HepG2 (cell line): Measurements from ENCODE around the gene LGALS16. TPM values are rescaled to one million over a fixed set of nuclear protein-coding genes. Genes with fewer than 3 reads are reported as not detected.

Source experiments
- ATAC-seq: fragments of 200-7000 bp; cut with Tn5 transposase; 3 replicates; pipeline ENCODE4 v1.9.1; 2020; ENCODE audit warnings: mild to moderate bottlenecking, moderate library complexity
- BruUV-seq: library from RNA; stranded (reverse); fragments of 400-500 nt; replicated peaks from 2 replicates; lab custom pipeline; 2021; lab: Mats Ljungman, UMichigan
- CTCF ChIA-PET: fragments of 300-600 bp; formaldehyde crosslinking; extraction: SDS; loops from one replicate; lab custom pipeline; 2021; ENCODE audit warnings: low total read pairs, inconsistent platforms, low intra/inter-chr PET ratio; lab: Yijun Ruan, JAX
- POLR2A ChIA-PET: fragments of 350-600 bp; sonication (Branson Sonifier 250); formaldehyde crosslinking; loops from one replicate; lab custom pipeline; 2020; ENCODE audit warnings: antibody characterized with exemption, inconsistent platforms; lab: Yijun Ruan, JAX
- DNase-seq: peaks from one replicate; pipeline ENCODE4 v3.0.0-alpha.2; 2015; ENCODE audit warnings: low spot score
- FAIRE-seq: peaks from 3 replicates; lab custom pipeline; 2011; peaks lifted over from hg19 to GRCh38; lab: Jason Lieb, UNC
- H2AFZ ChIP-seq: one replicate; pipeline ENCODE4 v1.6.1; 2011; ENCODE audit warnings: low read length, inconsistent platforms
- H3K27ac ChIP-seq: fragments of 300-600 bp; 3 replicates; pipeline ENCODE4 v1.8.0; 2011; ENCODE audit warnings: mixed run types, mild to moderate bottlenecking, mixed read lengths, low read length, inconsistent platforms; ENCODE audit not compliant: insufficient read depth; ENCODE audit errors: extremely low read length
- H3K27me3 ChIP-seq, 2 experiments: fragments of 200-600 bp in 1 of 2; 2 replicates in 1 of 2; 3 replicates in 1 of 2; pipeline versions ENCODE4 v1.6.0 to v1.8.0; 2011; ENCODE audit warnings: low read length in 2 of 2, mild to moderate bottlenecking in 2 of 2, moderate library complexity in 2 of 2, inconsistent platforms in 1 of 2; ENCODE audit not compliant: insufficient read depth in 2 of 2, control insufficient read depth in 1 of 2
- H3K36me3 ChIP-seq, 2 experiments: fragments of 200-600 bp in 1 of 2; replicated peaks in 1 of 2; 2 replicates in 1 of 2; 3 replicates in 1 of 2; pipeline versions ENCODE4 v1.5.1 to v1.8.0; 2011; ENCODE audit warnings: low read length in 2 of 2, inconsistent platforms in 1 of 2; ENCODE audit not compliant: insufficient read depth in 2 of 2, control insufficient read depth in 1 of 2
- H3K4me1 ChIP-seq: 2 replicates; pipeline ENCODE4 v1.5.1; 2012; ENCODE audit warnings: low read length, inconsistent platforms; ENCODE audit not compliant: insufficient read depth
- H3K4me2 ChIP-seq: 2 replicates; pipeline ENCODE4 v1.6.0; 2011; ENCODE audit warnings: low read depth, low read length, inconsistent platforms
- H3K4me3 ChIP-seq, 3 experiments: fragments of 200-600 bp in 1 of 3; sonication (generic), shearing (Covaris generic) in 1 of 3; replicated peaks in 1 of 3; 2 replicates each; pipeline ENCODE4 v1.5.1; 2011 to 2016; ENCODE audit warnings: low read length in 3 of 3, inconsistent platforms in 2 of 3, low read depth in 2 of 3, mild to moderate bottlenecking in 2 of 3, control low read depth in 1 of 3, mixed read lengths in 1 of 3; ENCODE audit not compliant: insufficient read depth in 1 of 3
- H3K79me2 ChIP-seq: one replicate; pipeline ENCODE4 v1.6.1; 2011; ENCODE audit warnings: low read length, inconsistent platforms; ENCODE audit not compliant: insufficient read depth
- H3K9ac ChIP-seq: 2 replicates; pipeline ENCODE4 v1.6.0; 2011; ENCODE audit warnings: mild to moderate bottlenecking, low read depth, low read length, inconsistent platforms; ENCODE audit not compliant: insufficient read depth
- H3K9me3 ChIP-seq: 2 replicates; pipeline ENCODE4 v1.5.1; 2012; ENCODE audit warnings: mild to moderate bottlenecking, low read length
- H4K20me1 ChIP-seq: 2 replicates; pipeline ENCODE4 v1.6.0; 2011; ENCODE audit warnings: inconsistent platforms, mild to moderate bottlenecking, low read length, moderate library complexity; ENCODE audit not compliant: insufficient read depth
- KDM5B ChIP-seq: sonication (generic); formaldehyde crosslinking; IDR thresholded peaks from 2 replicates; pipeline ENCODE4 v1.4.0; 2020; ENCODE audit warnings: missing genetic modification reagents, mild to moderate bottlenecking, borderline replicate concordance
- MLLT10 ChIP-seq: sonication (generic); formaldehyde crosslinking; IDR thresholded peaks from 2 replicates; pipeline ENCODE4 v1.4.0; 2020; ENCODE audit warnings: missing genetic modification reagents
- MXD4 ChIP-seq: IDR thresholded peaks from 2 replicates; pipeline ENCODE4 v1.6.1; 2016; ENCODE audit warnings: mild to moderate bottlenecking, missing biosample characterization, missing genetic modification reagents
- NR2F6 ChIP-seq, 2 experiments: IDR thresholded peaks; 2 replicates each; pipeline ENCODE4 v1.6.1; 2016; ENCODE audit warnings: antibody characterized with exemption in 1 of 2, mild to moderate bottlenecking in 1 of 2
- PHF5A ChIP-seq: IDR thresholded peaks from one replicate; pipeline ENCODE4 v1.6.1; 2018; ENCODE audit warnings: low read depth, missing genetic modification reagents; ENCODE audit not compliant: unreplicated experiment
- PPARG ChIP-seq: conservative IDR thresholded peaks from 2 replicates; pipeline ENCODE4 v1.6.1; 2016; ENCODE audit warnings: missing biosample characterization, missing genetic modification reagents
- SMC3 ChIP-seq: IDR thresholded peaks from 2 replicates; pipeline ENCODE4 v1.6.1; 2011; ENCODE audit warnings: low read length, improper control_type of control experiment
- SOX13 ChIP-seq, 3 experiments: fragments of 450-650 bp in 1 of 3; sonication (generic) in 1 of 3; formaldehyde crosslinking in 1 of 3; IDR thresholded peaks in 2 of 3; conservative IDR thresholded peaks in 1 of 3; 2 replicates each; pipeline versions ENCODE4 v1.5.0 to v1.6.1; 2016 to 2020; ENCODE audit warnings: antibody characterized with exemption in 1 of 3, mild to moderate bottlenecking in 1 of 3, missing compliant biosample characterization in 1 of 3, missing genetic modification reagents in 1 of 3, moderate library complexity in 1 of 3
- ZNF430 ChIP-seq: sonication (generic); formaldehyde crosslinking; IDR thresholded peaks from 2 replicates; pipeline ENCODE4 v1.9.0; 2021; ENCODE audit warnings: mild to moderate bottlenecking, missing genetic modification reagents
- ZNF431 ChIP-seq: sonication (generic); formaldehyde crosslinking; IDR thresholded peaks from 2 replicates; pipeline ENCODE4 v1.9.0; 2022; ENCODE audit warnings: missing genetic modification reagents, low read depth, mild to moderate bottlenecking, borderline replicate concordance
- ZSCAN25 ChIP-seq: sonication (generic); formaldehyde crosslinking; IDR thresholded peaks from 2 replicates; pipeline ENCODE4 v1.8.0; 2022; ENCODE audit warnings: mild to moderate bottlenecking, missing genetic modification reagents
- WGBS: methylation state at CpG from one replicate; pipeline ENCODE4 v1.1.6; 2017; ENCODE audit warnings: low lambda C conversion rate; 5-methylcytosine and 5-hydroxymethylcytosine counted together
- in situ Hi-C: cut with HindIII; loops from 2 replicates; pipeline ENCODE4 v1.10.0; 2017; ENCODE audit warnings: low pct_unique_long_range_greater_than_20kb; ENCODE audit not compliant: extremely low pct_ligation_motif_present
- intact Hi-C: fragments of 100-400 bp; cut with micrococcal nuclease; formaldehyde crosslinking; loops from one replicate; pipeline ENCODE4 v1.10.0; 2022; ENCODE audit not compliant: unreplicated experiment
- polyA plus RNA-seq, 8 experiments: library from polyadenylated mRNA; depleted of rRNA in 3 of 8; stranded (reverse) in 7 of 8; unstranded in 1 of 8; fragments of >200 nt; fragmentation: Illumina TruSeq in 4 of 8; extraction: Trizol in 4 of 8; gene quantifications; 2 replicates each; pipeline versions ENCODE4 v1.2.1 to v1.2.3, GENCODE V29; 2011 to 2016; ENCODE audit warnings: low read depth in 4 of 8, missing spikeins in 1 of 8, mixed read lengths in 1 of 8; ENCODE audit not compliant: insufficient read depth in 1 of 8
- total RNA-seq, 5 experiments: library from RNA; depleted of rRNA; stranded (reverse); fragments of >200 nt; fragmentation: Illumina TruSeq; extraction: Trizol; gene quantifications; 2 replicates each; pipeline ENCODE4 v1.2.3, GENCODE V29; 2016; ENCODE audit warnings: low read depth in 1 of 5
- TF ChIP-seq, protein P1 (sequence below): sonication (generic); formaldehyde crosslinking; IDR thresholded peaks from 2 replicates; pipeline ENCODE4 v1.4.0; 2020; ENCODE audit warnings: missing genetic modification reagents, borderline replicate concordance
- TF ChIP-seq, protein P2 (sequence below): sonication (generic); formaldehyde crosslinking; IDR thresholded peaks from 2 replicates; pipeline ENCODE4 v1.4.0; 2020; ENCODE audit warnings: missing genetic modification reagents
- TF ChIP-seq, protein P3 (sequence below): sonication (generic); formaldehyde crosslinking; IDR thresholded peaks from 2 replicates; pipeline ENCODE4 v1.4.0; 2020; ENCODE audit warnings: mild to moderate bottlenecking, missing genetic modification reagents

Gene LGALS16
- total and polyA plus RNA-seq, 2 of the 13 experiments (the other 11 are each of a cell fraction or from before 2014, with no cell fraction given), result not detected

DNA sequence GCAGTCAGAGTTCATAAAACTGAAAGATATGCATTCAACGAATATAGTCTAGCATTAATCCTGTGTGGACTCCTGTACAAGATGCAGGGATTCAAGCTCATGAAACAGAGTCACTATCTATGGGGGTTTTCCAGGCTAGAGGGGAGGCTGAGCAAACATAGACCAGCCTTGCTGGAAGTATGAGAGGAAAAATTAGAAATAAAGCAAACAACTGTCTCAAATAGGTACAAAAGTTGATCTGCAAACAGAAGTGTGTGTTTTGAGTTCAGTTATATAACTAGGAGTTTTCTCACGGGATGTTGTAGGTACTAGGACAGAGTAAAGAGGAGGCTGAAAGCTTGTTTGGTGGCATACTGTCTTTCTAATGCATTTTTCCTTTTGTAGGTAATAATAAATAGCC is 40.0 kb downstream of the LGALS16 start:
- Histone ChIP-seq H3K4me2 (peak overlapping the region; percentile 38), H3K27me3 (peaks cover 0 to 3% of the 10 kb centered on the region in 2 experiments; a peak in 1 of 5 replicates), H3K4me3 (no peak overlapping the region; a peak in 1 of 6 replicates), H4K20me1 (no peaks in the 10 kb centered on the region), H3K27ac (no peak overlapping the region), H3K79me2 (no peaks in the 10 kb centered on the region), H3K4me1 (peaks cover 39% of the 10 kb centered on the region), H3K9ac (no peak overlapping the region), H3K9me3 (no peaks in the 10 kb centered on the region), H2AFZ (no peak overlapping the region), H3K36me3 (no peaks in the 10 kb centered on the region)
- ATAC-seq (peak; percentile 91), DNase-seq (peak; percentile 80), FAIRE-seq (peak; percentile 81)
- in situ Hi-C loops (no loop called here), intact Hi-C loops (no loop called here)
- WGBS, result 0% methylated on average over 2 of the region's 2 CpGs
- POLR2A ChIA-PET, result no interaction called here
- CTCF ChIA-PET, result no interaction called here
- BruUV-seq, result no TSS peak
- TF ChIP-seq, protein P1, sequence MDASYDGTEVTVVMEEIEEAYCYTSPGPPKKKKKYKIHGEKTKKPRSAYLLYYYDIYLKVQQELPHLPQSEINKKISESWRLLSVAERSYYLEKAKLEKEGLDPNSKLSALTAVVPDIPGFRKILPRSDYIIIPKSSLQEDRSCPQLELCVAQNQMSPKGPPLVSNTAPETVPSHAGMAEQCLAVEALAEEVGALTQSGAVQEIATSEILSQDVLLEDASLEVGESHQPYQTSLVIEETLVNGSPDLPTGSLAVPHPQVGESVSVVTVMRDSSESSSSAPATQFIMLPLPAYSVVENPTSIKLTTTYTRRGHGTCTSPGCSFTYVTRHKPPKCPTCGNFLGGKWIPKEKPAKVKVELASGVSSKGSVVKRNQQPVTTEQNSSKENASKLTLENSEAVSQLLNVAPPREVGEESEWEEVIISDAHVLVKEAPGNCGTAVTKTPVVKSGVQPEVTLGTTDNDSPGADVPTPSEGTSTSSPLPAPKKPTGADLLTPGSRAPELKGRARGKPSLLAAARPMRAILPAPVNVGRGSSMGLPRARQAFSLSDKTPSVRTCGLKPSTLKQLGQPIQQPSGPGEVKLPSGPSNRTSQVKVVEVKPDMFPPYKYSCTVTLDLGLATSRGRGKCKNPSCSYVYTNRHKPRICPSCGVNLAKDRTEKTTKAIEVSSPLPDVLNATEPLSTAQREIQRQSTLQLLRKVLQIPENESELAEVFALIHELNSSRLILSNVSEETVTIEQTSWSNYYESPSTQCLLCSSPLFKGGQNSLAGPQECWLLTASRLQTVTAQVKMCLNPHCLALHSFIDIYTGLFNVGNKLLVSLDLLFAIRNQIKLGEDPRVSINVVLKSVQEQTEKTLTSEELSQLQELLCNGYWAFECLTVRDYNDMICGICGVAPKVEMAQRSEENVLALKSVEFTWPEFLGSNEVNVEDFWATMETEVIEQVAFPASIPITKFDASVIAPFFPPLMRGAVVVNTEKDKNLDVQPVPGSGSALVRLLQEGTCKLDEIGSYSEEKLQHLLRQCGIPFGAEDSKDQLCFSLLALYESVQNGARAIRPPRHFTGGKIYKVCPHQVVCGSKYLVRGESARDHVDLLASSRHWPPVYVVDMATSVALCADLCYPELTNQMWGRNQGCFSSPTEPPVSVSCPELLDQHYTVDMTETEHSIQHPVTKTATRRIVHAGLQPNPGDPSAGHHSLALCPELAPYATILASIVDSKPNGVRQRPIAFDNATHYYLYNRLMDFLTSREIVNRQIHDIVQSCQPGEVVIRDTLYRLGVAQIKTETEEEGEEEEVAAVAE (CRISPR knock-in tag), result no peak
- TF ChIP-seq MLLT10 (CRISPR knock-in tag), result no peak
- TF ChIP-seq, protein P2, sequence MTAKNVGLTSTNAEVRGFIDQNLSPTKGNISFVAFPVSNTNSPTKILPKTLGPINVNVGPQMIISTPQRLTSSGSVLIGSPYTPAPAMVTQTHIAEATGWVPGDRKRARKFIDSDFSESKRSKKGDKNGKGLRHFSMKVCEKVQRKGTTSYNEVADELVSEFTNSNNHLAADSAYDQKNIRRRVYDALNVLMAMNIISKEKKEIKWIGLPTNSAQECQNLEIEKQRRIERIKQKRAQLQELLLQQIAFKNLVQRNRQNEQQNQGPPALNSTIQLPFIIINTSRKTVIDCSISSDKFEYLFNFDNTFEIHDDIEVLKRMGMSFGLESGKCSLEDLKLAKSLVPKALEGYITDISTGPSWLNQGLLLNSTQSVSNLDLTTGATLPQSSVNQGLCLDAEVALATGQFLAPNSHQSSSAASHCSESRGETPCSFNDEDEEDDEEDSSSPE, result no peak
- TF ChIP-seq SOX13 (IDR thresholded peaks at IDR 0.05), result no peak
- TF ChIP-seq SOX13 (CRISPR knock-in tag; conservative IDR thresholded peaks at IDR 0.05 in 1 of 2, IDR thresholded peaks at IDR 0.05 in 1 of 2), result peak in 1 of 2 experiments; percentile 54; a peak in 1 of 4 replicates
- no peak for TF ChIP-seq NR2F6 (IDR thresholded peaks at IDR 0.05)
- 0 out of 2 replicates have a peak, but pooled peaks have one; percentile 18 for TF ChIP-seq NR2F6 (CRISPR knock-in tag; IDR thresholded peaks at IDR 0.05)
- no peak for TF ChIP-seq MXD4
- no peak for TF ChIP-seq ZNF430 (CRISPR knock-in tag)
- no peak for TF ChIP-seq PHF5A (CRISPR knock-in tag)
- TF ChIP-seq KDM5B (CRISPR knock-in tag), result no peak
- TF ChIP-seq SMC3, result no peak
- TF ChIP-seq ZNF431 (CRISPR knock-in tag), result no peak
- no peak for TF ChIP-seq ZSCAN25 (CRISPR knock-in tag)
- TF ChIP-seq, protein P3, sequence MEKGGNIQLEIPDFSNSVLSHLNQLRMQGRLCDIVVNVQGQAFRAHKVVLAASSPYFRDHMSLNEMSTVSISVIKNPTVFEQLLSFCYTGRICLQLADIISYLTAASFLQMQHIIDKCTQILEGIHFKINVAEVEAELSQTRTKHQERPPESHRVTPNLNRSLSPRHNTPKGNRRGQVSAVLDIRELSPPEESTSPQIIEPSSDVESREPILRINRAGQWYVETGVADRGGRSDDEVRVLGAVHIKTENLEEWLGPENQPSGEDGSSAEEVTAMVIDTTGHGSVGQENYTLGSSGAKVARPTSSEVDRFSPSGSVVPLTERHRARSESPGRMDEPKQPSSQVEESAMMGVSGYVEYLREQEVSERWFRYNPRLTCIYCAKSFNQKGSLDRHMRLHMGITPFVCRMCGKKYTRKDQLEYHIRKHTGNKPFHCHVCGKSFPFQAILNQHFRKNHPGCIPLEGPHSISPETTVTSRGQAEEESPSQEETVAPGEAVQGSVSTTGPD (CRISPR knock-in tag), result no peak
- TF ChIP-seq PPARG (CRISPR knock-in tag), result peak; percentile 82
